HG03521 (cell line): ENCODE data around the gene NFE2L2.
"Not testable (repeated sequence)": the region's sequence is repeated elsewhere in the genome, so short reads cannot be mapped to it uniquely, and the experiment has no call there.

Source experiments
- ATAC-seq: cut with Tn5 transposase; IDR thresholded peaks from one replicate; pipeline ENCODE4 v1.9.1; 2021; ENCODE audit warnings: mild to moderate bottlenecking, moderate library complexity; ENCODE audit not compliant: unreplicated experiment

NFE2L2 gene

DNA sequence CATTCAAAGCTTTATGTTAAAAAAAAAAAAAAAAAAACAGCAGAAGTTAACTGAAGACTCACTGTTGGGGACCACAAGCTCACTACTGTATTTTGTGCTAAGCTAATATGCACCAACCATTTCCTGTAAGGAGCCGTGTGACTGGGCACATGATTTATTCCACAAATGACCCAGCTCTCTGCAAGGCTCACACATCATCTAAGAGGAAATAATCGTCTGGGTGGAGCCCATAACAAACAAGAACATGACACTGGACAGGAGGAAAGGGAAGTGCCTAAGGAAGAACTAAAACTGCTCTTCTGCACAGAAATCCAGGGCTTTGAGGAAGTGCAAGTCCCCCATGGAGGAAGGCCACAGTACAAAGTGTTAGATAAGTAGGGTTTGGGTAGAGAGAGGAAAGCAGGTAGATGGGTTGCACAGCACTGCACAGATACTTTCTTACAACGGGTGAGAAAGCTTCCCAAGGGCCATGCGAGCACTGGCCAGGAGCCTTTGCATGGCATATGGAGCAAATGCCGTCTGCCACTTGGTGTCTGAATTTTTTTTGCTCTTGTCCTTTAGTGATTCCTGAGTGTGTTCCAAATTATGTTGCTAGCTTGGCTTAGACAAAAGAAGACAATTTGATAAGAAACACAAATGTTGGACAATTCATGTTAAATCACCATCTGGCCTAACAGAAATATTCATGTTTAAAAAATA lies 24.4 kb downstream of the NFE2L2 start:
- no peak for ATAC-seq

DNA sequence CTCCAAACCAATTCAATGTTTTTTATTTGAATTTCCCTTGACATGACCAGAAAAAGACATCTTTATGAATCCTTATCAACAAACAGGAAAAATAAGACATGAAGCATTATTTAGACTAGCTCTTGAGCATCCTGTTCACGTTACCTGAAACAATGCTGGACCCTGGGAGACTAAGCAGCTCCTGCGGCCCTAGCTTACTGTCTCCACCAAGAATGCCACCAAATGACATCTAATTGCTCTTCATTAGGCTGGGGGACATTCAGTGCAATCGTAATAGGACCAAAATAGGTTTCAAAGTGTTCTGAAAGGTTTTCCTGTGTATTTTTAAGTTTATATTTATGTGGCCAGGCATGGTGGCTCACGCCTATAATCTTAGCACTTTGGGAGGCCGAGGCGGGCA lies 25.5 kb downstream of the NFE2L2 start:
- no peak for ATAC-seq

DNA sequence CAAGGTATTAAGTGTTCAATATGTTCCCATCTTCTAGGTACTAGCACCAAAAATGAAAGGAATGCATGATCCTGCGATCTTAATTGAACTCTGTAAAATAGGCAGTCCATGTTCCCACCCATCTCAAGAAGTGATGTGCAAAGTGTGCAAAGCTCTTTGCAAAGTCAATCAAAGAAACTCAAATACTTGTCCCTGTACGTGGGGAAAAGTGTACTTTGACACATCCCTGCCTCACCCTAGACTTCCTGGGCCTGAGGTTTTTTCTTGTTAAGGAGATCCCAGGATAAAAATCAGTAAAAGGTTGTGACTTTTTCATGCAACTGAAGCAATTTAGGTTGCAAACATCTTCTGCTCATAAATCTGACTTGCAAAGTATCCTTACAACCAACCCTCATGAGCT lies 26.6 kb downstream of the NFE2L2 start:
- no peak for ATAC-seq

DNA sequence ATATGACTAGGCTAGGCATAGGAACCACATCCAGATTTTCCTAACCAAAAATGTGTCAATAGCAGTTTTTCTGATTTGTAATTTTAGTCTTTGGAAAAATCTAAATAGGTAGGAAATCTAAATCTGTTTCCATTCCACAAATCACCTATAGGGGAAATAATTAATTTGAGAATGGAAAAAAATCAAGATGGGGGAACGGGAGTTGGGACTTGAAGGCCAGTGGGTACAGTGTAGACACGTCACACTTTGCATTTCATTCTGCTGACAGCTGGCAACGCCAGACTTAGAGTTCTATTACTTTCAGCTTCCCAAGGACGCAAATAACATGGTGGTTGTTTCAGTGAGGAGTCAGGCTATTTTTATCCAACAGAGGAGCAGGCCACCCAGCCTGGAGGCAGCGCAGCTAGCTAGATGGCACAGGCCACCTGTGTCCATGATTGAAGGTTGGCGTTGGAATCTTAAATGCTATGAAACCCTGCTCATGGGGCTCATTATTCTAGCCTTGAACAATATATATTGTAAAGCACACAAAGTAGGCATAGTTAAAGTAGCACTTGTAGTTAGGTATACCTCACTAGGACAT lies 28.6 kb downstream of the NFE2L2 start:
- no peak for ATAC-seq

DNA sequence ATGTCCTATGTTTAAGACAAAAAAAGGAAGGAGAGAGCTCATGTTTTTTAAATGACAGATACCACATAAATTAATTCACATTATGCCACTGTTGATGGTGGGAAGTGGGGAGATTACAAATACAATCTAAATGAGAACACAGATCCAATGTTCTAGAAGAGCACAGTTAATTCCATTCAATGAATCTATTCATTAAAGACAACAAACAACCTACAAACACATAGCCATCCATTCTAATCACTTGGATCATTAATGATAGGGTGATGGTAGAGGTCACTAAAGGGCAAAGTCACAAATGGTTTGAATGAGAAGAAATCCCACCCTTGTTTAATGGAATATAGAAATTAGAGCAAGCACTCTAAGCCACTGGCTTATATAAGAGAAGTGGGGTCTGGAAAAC lies 30.3 kb downstream of the NFE2L2 start:
- ATAC-seq = no peak

DNA sequence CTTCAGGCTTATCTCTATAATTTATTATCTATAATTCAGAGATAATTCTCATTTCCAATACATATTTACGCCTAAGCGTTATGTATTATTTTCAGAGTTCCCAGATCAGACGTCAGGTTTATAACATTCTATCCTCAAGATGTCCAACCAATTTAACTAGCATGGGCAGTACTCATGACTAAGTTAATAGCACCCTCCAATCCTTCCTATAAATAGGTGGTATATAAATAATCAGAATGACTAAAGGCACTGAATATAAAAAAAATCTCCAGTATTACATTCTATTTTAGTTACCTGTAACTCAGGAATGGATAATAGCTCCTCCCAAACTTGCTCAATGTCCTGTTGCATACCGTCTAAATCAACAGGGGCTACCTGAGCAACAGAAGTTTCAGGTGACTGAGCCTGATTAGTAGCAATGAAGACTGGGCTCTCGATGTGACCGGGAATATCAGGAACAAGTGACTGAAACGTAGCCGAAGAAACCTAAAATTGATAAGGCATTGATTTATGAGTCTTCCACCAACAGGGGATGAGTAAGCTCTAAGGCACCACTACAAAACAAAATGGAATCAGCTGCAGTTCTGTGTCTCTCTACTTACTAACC lies 32.3 kb downstream of the NFE2L2 start:
- no peak for ATAC-seq

DNA sequence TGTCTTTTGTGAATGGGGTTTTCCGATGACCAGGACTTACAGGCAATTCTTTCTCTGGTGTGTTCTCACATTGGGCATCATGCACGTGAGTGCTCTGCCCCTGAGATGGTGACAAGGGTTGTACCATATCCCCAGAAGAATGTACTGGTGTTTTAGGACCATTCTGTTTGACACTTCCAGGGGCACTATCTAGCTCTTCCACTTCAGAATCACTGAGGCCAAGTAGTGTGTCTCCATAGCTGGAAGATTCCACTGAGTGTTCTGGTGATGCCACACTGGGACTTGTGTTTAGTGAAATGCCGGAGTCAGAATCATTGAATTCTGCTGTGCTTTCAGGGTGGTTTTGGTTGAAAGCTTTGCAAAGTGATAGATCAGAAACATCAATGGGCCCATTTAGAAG lies 33.3 kb downstream of the NFE2L2 start:
- ATAC-seq = no peak

DNA sequence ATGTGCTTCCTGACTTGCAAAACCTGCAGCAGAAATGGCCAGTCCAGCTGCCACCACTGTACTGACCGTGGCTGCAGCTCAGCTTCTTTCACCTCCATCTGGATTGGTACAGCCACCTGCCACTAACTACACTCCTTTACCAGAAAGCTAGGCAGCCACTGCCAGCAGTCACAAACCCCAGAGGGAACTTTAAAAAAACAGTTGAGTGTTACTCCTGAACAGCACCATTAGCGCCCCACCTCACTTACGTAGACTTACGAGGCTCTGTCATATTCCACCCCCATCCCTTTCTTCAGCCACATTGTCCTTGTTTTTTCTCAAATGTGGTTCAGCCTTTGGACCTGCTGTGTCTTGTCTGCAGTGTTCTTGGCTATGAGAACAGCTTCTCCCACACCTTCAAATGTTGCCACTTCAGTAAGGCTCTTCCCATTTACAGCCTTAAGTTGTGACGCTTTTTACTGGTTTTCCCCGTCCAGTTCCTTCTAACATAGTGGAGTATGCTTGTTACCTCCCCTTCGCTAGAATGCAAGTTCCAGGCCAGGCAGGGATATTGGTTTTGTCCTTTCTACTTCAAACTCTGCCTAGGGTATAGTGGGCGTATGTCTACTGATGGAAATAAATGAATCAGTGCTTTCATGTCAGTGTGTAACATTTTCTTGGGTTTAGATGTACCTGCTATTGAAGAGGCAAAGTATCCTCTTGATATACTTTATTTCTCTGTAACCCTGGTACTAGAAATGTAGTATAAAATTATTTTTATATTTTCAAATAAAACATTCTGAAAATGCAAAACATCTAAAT lies 34.9 kb downstream of the NFE2L2 start:
- ATAC-seq = no peak

DNA sequence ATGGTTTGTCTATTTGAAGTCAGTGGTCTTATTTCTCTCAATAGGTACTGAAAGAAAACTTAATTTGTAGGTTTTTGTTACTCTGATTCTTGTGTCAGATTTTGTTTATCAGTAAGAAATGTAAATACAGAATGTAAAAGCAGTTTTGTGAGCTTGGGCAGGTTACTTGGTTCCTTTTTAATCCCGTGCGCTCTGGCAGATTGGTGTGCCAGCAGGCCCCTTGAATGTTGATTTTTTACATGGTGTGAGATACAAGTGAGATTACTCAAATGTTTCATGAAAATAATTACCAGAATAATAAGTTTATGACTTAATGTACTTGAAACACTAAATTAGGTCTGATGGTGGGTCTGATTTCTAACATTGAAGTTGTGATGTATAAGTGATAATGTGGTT lies 38.6 kb downstream of the NFE2L2 start:
- no peak for ATAC-seq

DNA sequence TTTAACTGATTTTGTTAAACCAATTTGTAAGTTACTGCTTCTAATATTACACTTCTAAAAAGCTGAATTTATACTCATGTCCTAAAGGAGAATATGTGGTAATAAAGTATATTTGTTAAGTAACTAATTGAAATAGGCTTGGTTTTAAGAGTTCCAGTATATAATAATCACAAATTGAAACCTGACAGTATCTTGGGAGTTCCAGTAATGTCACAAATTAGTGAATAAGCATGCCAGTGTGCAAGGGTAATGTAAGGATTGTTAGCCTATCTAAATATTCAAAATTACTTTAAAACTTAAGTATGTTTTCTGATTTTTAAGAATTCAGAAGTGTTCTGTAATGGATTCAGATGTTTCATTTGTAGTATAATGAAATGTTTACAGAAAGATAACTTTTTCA lies 41.1 kb downstream of the NFE2L2 start:
- ATAC-seq = not testable (repeated sequence)

DNA sequence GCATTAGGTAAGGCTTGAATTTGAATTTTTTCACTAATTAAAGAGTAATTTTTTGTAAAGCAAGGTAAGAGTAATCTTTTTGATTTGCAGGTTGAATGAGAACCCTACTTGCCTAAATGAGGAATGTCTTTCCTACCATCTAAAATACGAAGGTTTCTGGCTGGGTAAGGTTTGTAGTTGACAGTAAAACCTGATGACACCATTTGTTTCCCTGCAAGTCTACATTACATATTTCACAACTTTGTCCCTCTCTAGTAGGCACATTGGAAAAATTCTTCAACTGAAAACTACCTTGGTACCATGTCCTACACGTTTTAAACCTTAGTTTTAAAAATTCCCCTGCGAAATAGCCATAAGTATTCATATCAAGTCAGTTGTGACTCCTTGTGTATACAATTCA lies 42.6 kb downstream of the NFE2L2 start:
- ATAC-seq = no peak

DNA sequence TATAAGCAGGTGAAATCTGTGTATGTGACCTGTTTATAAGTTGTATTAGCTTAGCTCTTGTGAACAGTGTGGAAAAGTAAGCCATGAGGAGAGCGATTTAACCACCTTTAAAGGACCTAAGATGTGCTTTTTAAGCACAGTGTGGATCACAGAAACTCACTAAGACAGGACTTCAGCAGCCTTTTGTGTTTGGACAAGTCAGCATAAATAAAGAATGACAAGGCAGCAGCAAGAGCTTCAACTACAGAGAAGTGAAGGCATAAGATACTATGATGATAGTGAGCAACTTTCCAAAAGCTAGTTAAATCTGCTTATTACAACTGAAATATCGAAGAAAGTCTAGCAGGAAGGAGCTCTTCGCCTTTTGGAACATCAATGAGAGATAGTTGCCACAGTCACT lies 43.0 kb downstream of the NFE2L2 start:
- no peak for ATAC-seq

DNA sequence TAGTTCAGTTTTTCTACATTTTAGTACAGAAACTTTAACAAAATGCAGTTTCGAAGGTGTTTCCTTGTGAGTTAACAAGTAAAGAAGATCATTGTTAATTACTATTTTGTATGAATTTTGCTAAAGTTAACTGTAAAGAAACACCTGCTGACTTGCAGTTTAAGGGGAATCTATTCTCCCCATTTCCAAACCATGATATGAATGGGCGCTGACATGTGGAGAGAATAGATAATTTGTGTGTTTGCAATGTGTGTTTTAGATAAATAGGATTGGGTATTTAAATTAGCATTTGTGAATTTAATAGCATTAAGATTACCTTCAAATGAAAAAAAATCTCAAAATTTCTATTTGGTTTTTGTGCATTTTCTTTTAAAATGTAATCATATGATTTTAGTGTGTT lies 44.7 kb downstream of the NFE2L2 start:
- not testable (repeated sequence) for ATAC-seq

DNA sequence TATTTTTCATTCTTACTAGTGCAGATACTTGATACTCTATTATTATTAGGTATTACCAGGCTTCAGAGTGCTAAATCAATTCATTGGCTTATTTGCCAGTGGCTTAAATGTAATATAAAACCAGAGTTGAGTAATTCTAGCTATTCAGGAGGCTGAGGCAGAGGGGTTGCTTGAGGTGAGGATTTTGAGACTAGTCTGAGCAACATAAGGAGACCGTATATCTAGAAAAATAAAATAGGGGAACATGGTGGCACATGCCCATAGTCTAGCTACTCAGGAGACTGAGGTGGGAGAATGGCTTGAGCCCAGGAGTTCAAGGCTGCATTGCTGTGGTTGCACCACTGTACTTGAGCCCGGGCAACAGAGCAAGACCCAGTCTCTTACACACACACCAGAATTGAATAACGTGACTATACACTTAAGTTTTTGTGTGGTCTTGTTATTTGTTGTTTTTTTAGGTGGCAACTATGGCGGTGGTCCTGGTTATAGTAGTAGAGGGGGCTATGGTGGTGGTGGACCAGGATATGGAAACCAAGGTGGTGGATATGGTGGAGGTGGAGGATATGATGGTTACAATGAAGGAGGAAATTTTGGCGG lies 47.2 kb downstream of the NFE2L2 start:
- no peak for ATAC-seq

DNA sequence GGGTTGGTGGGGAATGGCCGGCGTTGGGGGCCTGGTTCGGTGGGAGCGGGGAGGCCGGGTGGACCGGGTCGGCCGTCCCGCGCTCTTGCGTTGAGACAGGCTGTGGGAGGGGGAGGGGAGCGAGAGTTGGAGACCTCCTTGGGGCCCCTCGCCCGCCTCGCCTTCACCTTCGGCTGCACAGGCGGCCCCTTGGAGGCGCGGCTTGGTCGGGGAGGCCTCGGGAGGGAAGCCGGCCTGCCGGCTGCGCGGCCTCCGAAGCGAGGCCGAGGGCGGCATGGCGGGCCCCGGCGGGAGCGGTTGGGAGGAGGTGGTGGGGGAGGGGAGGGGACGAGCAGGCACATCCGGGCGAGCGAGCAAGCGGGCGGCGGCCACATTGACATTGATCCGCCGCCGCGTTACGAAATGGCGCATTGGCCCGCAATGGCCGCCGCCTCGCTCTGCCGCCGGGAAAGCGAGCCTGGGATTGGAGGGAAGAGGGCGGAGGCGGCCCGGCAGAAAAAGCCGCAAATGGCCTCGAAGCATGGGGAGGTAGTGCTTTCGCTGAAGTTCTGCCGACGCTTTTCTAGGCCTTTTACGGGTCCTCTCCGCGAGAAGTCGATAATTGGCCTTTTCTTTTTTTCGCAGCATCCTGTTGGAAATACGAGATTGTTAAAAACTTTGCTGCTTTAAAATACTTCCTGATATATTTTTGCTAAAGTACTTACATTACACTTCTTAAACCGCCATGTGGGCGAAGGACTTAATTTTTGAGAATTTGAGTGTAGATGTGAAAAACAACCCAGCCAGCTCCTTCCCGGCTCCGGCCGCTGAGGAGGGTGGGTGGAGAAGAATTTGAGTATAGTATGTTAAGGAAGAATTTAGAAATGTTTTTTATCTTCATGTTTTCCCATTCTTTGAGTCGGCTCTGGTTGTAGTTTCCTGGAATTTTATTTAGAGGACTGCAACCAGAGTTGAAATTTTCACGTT lies 51.4 kb downstream of the NFE2L2 start:
- peak; percentile 43 for ATAC-seq

DNA sequence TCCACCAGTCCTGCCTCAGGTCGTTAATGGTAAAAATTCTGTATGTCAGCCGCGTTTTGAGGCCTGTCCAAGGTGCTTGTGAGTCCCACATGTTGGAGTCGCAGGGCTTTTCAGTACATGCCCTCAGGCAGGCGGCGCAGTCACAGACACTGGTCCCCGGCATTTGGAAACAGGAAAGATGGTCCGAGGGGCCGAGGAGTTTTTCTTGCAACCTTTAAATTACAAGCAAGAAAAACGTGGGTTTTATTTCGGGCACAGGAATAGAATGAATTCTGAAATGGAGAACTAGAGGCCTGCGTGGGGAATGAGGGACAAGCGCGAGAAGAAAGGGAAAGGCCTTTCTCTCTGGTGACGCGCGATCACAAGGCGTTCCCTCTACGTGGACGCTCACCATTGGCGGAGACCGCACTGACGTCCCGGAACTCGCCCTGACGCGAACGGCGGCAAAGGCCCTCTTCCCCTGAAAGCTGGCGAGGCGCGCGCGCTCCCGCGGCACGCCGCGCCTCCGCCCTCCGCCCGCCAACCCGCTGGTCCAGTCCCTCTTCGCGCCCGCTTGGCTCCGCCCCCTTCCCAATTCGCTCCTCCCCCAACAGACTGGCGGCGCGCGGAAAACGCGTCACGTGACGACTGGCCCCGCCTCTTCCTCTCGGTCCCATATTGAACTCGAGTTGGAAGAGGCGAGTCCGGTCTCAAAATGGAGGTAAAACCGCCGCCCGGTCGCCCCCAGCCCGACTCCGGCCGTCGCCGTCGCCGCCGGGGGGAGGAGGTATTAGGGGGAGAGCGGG lies 52.2 kb downstream of the NFE2L2 start, which contains the start of gene HNRNPA3:
TSS of gene HNRNPA3 (plus strand) at position 689 of the 785 bp plus-strand sequence. CDS start at position 695, 6 bp downstream.
- peak; percentile 87 for ATAC-seq

DNA sequence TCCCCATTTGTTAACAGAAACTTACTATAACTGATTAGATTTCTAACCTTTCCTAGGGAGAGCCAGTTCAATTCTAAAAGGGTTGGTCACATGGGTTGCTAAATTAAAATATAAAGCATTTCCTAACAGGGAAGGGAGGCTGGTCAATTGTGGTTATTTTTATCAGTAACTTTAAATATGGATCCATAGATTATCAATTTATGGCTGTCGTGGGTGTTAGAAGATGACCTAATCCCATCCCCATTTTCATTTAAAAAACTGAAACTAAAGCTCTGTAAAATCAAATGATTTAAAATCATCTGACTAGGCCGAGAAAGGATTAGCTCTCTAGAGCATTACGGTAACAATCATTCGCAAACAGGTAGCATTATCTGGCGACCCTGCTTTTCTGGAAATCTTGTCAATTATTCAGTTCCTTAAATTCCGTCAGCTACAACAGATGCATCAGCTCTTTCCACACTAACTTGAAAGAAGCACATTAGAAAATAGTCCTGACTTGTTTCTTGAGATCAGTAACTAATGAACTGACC lies 52.9 kb downstream of the NFE2L2 start:
- ATAC-seq = no peak

DNA sequence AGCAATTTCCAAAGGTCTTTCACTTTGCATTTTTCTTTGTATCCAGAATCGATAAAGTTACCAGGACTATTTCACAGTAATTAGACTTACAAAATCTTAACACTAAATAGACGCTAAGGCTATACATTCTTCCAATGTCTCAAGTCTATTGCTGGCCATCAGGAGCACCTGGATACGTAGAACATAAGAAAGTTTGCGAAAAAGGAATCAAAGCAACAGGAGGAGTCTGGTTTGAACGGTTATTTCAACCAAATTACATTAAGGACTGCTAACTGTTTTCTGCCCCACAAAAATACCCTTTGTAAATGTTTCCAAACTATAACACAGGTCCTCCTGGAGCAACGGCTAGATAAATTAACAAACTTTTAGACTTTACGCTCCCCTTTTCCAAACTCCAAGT lies 53.4 kb downstream of the NFE2L2 start:
- ATAC-seq = no peak

DNA sequence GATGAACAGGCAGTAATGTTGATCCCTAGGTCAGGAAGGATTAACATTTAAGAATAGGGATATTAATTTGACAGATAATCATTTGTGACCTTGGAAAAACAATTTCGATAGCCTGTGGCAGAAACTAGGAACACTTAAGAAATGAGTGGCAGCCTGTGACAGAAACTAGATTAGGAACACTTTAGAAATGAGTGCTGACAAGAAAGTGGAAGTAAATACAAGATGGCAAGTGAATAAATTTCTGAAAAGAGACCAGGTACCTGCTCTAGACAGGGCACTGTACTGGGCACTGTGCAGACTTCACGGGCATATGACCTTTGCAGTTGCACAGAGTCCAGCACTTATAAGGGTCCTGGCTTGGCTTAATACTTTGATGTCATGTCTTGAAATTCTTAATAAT lies 57.4 kb downstream of the NFE2L2 start:
- peak; percentile 64 for ATAC-seq
